MM.1S (cell line): ENCODE data around the gene SRP54.

Source experiments
- DNase-seq: peaks from one replicate; pipeline ENCODE4 v3.0.0-alpha.2; 2015
- H2AFZ ChIP-seq: fragments of 300-600 bp; sonication (generic); 2 replicates; pipeline ENCODE4 v1.6.0; 2016; ENCODE audit warnings: antibody characterized with exemption, low read length
- H3F3A ChIP-seq: fragments of 300-600 bp; sonication (generic); 2 replicates; pipeline ENCODE4 v1.6.1; 2016; ENCODE audit warnings: mild to moderate bottlenecking, antibody characterized with exemption, low read length, moderate library complexity, mixed read lengths; ENCODE audit not compliant: insufficient read depth
- H3K27ac ChIP-seq: fragments of 300-600 bp; sonication (generic); 2 replicates; pipeline ENCODE4 v1.5.1; 2016; ENCODE audit warnings: mild to moderate bottlenecking, low read length
- H3K27me3 ChIP-seq: fragments of 300-600 bp; sonication (generic); replicated peaks from 2 replicates; pipeline ENCODE4 v1.6.0; 2016; ENCODE audit warnings: low read length; ENCODE audit not compliant: insufficient read depth
- H3K36me3 ChIP-seq: fragments of 300-600 bp; sonication (generic); replicated peaks from 2 replicates; pipeline ENCODE4 v1.6.1; 2016; ENCODE audit warnings: mild to moderate bottlenecking, low read length, mixed read lengths; ENCODE audit not compliant: insufficient read depth
- H3K4me1 ChIP-seq: fragments of 300-600 bp; sonication (generic); 2 replicates; pipeline ENCODE4 v1.6.1; 2016; ENCODE audit warnings: low read length, mixed read lengths
- H3K4me2 ChIP-seq: fragments of 300-600 bp; sonication (generic); 2 replicates; pipeline ENCODE4 v1.6.0; 2016; ENCODE audit warnings: low read depth, low read length
- H3K4me3 ChIP-seq: fragments of 300-600 bp; sonication (generic); 2 replicates; pipeline ENCODE4 v1.5.1; 2016; ENCODE audit warnings: low read length, mixed read lengths
- H3K79me2 ChIP-seq: fragments of 300-600 bp; sonication (generic); 2 replicates; pipeline ENCODE4 v1.6.1; 2016; ENCODE audit warnings: mixed run types, low read length, mixed read lengths
- H3K9ac ChIP-seq: fragments of 300-600 bp; sonication (generic); 2 replicates; pipeline ENCODE4 v1.6.1; 2016; ENCODE audit warnings: low read length, mixed read lengths
- H3K9me2 ChIP-seq: fragments of 300-600 bp; sonication (generic); replicated peaks from 2 replicates; pipeline ENCODE4 v1.6.1; 2016; ENCODE audit warnings: mild to moderate bottlenecking, low read length, mixed read lengths; ENCODE audit not compliant: insufficient read depth
- H3K9me3 ChIP-seq: fragments of 300-600 bp; sonication (generic); replicated peaks from 2 replicates; pipeline ENCODE4 v1.6.1; 2016; ENCODE audit warnings: mild to moderate bottlenecking, low read length, mixed read lengths; ENCODE audit not compliant: insufficient read depth
- H4K20me1 ChIP-seq: fragments of 300-600 bp; sonication (generic); 2 replicates; pipeline ENCODE4 v1.6.1; 2016; ENCODE audit warnings: mild to moderate bottlenecking, low read length, moderate library complexity, mixed read lengths; ENCODE audit not compliant: insufficient read depth
- CTCF ChIP-seq: fragments of 300-600 bp; sonication (generic); IDR thresholded peaks from 2 replicates; pipeline ENCODE4 v1.5.1; 2016; ENCODE audit warnings: antibody characterized with exemption, low read length, mixed read lengths
- EZH2 ChIP-seq: fragments of 300-600 bp; sonication (generic); optimal IDR thresholded peaks from 2 replicates; pipeline ENCODE3; 2017; ENCODE audit warnings: low read depth, mild to moderate bottlenecking, antibody characterized with exemption, low read length, mixed read lengths
- EZH2phosphoT487 ChIP-seq: fragments of 300-600 bp; sonication (generic); IDR thresholded peaks from 2 replicates; pipeline ENCODE4 v1.6.1; 2018; ENCODE audit warnings: antibody characterized with exemption, low read length

Gene SRP54

GRCh38 chr14:34999500-34999899 is 16.7 kb downstream of the SRP54 start:
- Histone ChIP-seq H3K4me1 (no peaks in the 10 kb centered on the region), H4K20me1 (no peaks in the 10 kb centered on the region), H3K27me3 (no peaks in the 10 kb centered on the region), H3F3A (no peaks in the 10 kb centered on the region), H3K36me3 (no peaks in the 10 kb centered on the region), H2AFZ (no peak overlapping the region), H3K9me2 (no peaks in the 10 kb centered on the region), H3K27ac (no peak overlapping the region), H3K4me2 (no peak overlapping the region), H3K4me3 (no peak overlapping the region), H3K9me3 (no peaks in the 10 kb centered on the region), H3K9ac (no peak overlapping the region), H3K79me2 (peaks cover 32% of the 10 kb centered on the region)
- TF ChIP-seq CTCF (no peak), EZH2phosphoT487 (no peak), EZH2 (no peak)
- no peak for DNase-seq

GRCh38 chr14:35001621-35002020 is 18.8 kb downstream of the SRP54 start:
- Histone ChIP-seq H2AFZ (no peak overlapping the region), H3K36me3 (no peaks in the 10 kb centered on the region)
- no peak for DNase-seq

GRCh38 chr14:35004839-35005238 is 22.0 kb downstream of the SRP54 start:
- H3K36me3 ChIP-seq, result no peaks in the 10 kb centered on the region

More at GRCh38 chr14:35001621-35002020, 18.8 kb downstream of the SRP54 start:
- Histone ChIP-seq H3K27ac (no peak overlapping the region), H3F3A (no peaks in the 10 kb centered on the region), H3K9me2 (no peaks in the 10 kb centered on the region), H3K4me2 (no peak overlapping the region), H3K9me3 (no peaks in the 10 kb centered on the region), H3K79me2 (peaks cover 14% of the 10 kb centered on the region), H3K4me3 (no peak overlapping the region), H4K20me1 (no peaks in the 10 kb centered on the region), H3K9ac (no peak overlapping the region), H3K4me1 (no peaks in the 10 kb centered on the region), H3K27me3 (no peaks in the 10 kb centered on the region)
- TF ChIP-seq CTCF (no peak), EZH2 (no peak), EZH2phosphoT487 (no peak)

More at GRCh38 chr14:35004839-35005238, 22.0 kb downstream of the SRP54 start:
- Histone ChIP-seq H3K4me1 (no peaks in the 10 kb centered on the region), H3K9me2 (no peaks in the 10 kb centered on the region), H3F3A (no peaks in the 10 kb centered on the region), H3K27ac (no peak overlapping the region), H3K79me2 (no peaks in the 10 kb centered on the region), H3K27me3 (no peaks in the 10 kb centered on the region), H2AFZ (no peak overlapping the region), H3K9ac (no peak overlapping the region), H3K4me3 (no peak overlapping the region), H3K4me2 (no peak overlapping the region), H3K9me3 (no peaks in the 10 kb centered on the region), H4K20me1 (no peaks in the 10 kb centered on the region)
- TF ChIP-seq EZH2phosphoT487 (no peak), EZH2 (no peak), CTCF (no peak)
- DNase-seq, result no peak
